AG10803 (cell line): ENCODE data around the gene RBP2.

ENCODE experiments used
- DNase-seq: peaks from one replicate; pipeline ENCODE4 v3.0.0; 2010; ENCODE audit warnings: low read depth
- H3K4me3 ChIP-seq: 2 replicates; pipeline ENCODE4 v1.5.1; 2011; ENCODE audit warnings: mild to moderate bottlenecking, low read length, control low read depth
- TF ChIP-seq, protein P1 (sequence below): conservative IDR thresholded peaks from 2 replicates; pipeline ENCODE4 v1.5.1; 2011; ENCODE audit warnings: mild to moderate bottlenecking, low read length, control low read depth, inconsistent platforms

Gene RBP2

DNA sequence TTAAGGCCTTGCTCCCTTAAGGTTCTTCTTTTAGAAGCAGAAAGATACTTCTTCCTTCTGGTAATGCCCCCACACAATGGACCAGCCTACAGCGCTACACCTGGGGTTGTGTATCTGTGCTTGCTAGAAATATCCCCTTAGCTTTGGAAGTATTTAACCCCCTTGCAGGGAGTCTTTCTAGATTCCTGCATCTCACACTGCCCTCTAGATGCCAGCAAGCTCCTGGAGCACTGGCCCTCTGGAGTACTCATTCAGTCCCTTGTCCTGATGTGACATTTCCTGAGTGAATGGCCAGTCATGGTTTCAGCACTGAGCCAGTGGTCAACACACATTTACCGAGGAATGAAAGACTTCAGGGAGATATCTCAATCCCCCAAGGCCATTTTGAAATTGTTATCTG lies 30.4 kb upstream of the RBP2 start:
- DNase-seq: no peak
- no peak overlapping the region for H3K4me3 ChIP-seq

DNA sequence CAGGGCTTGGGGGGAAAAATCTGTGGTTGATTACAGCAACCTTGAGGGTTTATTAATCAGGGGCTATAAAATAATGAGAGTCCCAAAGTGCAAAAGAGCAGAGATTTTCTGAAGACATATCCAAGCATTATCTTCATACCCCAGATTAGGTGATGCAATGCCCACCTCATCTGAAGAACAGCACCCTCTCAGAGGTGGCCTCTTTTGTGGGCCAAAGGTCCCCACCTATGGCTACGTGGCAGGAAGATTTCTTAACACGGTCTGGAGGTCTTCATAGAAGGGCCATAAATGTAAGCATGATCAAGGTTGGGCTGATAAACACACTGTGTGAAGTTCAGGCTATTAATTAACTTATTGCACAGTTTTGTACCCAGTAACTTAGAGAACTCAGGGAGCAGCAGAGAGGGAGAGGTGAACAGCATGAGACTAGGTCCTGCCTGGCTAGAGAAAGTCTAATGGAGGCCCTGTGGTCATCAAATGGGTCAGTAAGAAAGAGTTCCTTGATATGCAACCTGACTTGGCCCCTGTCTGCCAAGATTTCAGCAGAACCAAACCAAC lies 29.6 kb upstream of the RBP2 start:
- no peak overlapping the region for H3K4me3 ChIP-seq
- TF ChIP-seq, protein P1, sequence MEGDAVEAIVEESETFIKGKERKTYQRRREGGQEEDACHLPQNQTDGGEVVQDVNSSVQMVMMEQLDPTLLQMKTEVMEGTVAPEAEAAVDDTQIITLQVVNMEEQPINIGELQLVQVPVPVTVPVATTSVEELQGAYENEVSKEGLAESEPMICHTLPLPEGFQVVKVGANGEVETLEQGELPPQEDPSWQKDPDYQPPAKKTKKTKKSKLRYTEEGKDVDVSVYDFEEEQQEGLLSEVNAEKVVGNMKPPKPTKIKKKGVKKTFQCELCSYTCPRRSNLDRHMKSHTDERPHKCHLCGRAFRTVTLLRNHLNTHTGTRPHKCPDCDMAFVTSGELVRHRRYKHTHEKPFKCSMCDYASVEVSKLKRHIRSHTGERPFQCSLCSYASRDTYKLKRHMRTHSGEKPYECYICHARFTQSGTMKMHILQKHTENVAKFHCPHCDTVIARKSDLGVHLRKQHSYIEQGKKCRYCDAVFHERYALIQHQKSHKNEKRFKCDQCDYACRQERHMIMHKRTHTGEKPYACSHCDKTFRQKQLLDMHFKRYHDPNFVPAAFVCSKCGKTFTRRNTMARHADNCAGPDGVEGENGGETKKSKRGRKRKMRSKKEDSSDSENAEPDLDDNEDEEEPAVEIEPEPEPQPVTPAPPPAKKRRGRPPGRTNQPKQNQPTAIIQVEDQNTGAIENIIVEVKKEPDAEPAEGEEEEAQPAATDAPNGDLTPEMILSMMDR: no peak
- DNase-seq: no peak

More for the DNA sequence above, 30.4 kb upstream of the RBP2 start:
- TF ChIP-seq, protein P1: no peak

DNA sequence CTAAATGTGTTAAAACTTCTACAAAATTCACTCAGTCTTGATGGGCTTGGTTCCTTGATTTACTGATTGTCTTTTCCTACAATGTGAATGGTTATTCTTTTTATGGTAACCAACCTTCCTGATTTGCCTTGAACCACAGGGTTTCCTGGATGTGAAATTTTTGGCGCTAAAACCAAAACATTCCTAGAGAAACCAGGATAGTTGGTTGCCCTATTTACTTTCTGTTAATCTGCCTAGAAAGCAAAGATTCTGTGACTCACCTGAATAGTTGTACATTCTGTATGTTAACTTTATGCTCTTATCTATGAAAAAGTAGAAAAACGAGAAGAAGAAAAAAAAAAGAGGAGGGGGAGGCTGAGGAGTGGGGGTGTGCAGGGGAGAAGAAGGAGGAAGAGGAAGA lies 23.2 kb upstream of the RBP2 start:
- no peak for DNase-seq
- TF ChIP-seq, protein P1: no peak
- no peak overlapping the region for H3K4me3 ChIP-seq

DNA sequence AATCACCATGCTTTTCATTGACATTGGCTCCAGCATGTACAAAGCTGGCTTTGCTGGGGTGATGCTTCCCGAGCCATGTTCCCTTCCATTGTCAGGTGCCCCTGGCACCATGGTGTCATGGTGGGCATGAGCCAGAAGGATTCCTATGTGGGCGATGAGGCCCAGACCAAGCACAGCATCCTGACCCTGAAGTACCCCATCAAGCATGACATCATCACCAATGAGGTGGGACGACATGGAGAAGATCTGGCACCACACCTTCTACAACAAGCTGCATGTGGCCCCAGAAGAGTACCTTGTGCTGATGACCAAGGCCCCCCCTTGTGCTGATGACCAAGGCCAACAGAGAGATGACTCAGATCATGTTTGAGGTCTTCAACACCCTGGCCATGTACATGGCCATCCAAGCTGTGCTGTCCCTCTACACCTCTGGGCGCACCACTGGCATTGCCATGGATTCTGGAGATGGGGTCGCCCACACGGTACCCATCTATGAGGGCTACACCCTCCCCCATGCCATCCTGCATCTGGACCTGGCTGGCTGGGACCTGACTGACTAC lies 17.6 kb upstream of the RBP2 start:
- H3K4me3 ChIP-seq: no peak overlapping the region
- DNase-seq: no peak
- TF ChIP-seq, protein P1: no peak

DNA sequence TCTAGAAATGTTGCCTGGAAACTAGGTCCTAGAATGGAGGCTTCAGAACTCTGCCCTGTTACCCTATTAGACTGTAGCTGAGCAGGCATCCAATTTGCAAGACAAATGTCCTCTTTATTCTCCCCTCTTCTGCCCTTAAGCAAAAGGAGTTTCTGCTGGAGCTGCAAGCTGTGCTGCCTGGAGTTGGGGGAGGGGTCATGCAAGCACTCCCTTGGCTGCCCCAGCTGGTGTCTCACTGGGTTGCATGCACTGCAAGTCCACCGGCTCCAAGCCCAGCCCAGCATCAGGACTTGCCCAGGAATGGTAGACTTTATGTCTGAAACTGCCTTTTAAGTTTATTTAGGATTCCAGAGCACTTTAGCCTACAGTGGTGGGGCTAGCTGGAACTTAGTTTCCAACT lies 15.7 kb upstream of the RBP2 start:
- no peak overlapping the region for H3K4me3 ChIP-seq
- DNase-seq: no peak
- TF ChIP-seq, protein P1: no peak

DNA sequence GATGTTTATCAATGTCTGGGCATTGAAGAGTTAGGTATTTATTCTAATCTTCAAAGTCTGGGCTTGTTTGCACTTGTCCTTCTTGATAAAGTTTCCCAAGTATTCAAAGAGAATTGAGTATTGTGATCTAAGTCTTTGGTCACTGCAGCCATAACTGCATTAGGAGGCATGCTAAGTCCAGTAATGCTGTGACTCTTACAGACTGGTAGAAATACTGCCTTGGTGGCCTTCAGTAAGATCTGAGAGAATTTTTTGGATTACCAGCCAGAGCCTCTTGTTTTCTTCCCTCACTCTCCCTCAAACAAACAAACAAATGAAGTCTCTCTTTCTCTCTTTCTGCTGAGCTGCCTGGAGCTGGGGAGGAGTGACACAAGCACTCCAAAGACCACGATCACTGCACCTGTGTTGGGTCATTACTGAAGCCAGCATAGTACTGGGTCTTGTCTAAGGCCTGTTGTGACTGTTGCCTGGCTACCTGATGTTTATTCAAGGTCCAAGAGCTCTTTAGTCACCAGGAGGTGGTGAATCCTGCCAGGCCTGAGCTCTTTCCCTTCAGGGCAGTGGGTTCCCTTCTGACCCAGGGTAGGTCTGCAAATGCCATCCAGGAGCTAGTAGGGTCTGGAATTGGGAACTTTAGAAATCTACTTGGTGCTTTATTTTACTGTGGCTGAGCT lies 14.8 kb upstream of the RBP2 start:
- no peak overlapping the region for H3K4me3 ChIP-seq
- TF ChIP-seq, protein P1: no peak
- no peak for DNase-seq

DNA sequence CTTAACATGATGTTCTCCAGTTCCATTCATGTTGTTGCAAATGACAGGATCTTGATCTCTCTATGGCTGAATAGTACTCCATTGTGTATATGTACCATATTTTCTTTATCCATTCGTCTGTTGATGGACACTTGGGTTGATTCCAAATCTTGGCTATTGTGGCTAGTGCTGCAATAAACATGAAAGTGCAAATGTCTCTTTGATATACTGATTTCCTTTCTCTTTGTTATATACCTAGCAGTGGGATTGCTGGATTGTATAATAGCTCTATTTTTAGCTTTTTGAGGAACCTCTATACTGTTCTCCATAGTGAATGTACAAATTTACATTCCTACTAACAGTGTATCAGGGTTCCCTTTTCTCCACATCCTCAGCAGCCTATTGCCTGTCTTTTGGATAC lies 5.9 kb upstream of the RBP2 start:
- TF ChIP-seq, protein P1: no peak
- DNase-seq: no peak
- H3K4me3 ChIP-seq: no peak overlapping the region
